Measurements from ENCODE around the gene HSD17B12.

The HSD17B12 gene

DNA sequence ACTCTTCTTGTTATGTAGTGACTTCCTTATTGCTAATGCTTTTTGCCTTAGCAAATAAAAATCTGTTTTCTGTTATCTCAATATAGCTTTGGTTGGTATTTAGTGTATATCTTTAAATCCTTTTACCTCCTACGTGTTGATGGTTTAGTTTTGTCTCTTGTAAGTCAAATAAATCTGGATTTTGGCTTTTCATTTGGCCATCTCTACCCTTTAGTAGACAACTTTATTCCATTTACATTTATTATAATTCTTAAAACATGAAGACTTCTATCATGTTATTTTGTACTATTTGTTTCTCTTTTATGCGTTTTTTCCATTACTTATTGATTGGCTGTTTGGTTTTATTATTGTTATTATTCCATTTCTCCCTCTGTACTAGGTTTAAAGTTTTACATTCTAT is 180.6 kb downstream of the HSD17B12 start:
- ChIA-PET POLR2A (no interaction called here), CTCF (no interaction called here)
- TF ChIP-seq, protein P1, sequence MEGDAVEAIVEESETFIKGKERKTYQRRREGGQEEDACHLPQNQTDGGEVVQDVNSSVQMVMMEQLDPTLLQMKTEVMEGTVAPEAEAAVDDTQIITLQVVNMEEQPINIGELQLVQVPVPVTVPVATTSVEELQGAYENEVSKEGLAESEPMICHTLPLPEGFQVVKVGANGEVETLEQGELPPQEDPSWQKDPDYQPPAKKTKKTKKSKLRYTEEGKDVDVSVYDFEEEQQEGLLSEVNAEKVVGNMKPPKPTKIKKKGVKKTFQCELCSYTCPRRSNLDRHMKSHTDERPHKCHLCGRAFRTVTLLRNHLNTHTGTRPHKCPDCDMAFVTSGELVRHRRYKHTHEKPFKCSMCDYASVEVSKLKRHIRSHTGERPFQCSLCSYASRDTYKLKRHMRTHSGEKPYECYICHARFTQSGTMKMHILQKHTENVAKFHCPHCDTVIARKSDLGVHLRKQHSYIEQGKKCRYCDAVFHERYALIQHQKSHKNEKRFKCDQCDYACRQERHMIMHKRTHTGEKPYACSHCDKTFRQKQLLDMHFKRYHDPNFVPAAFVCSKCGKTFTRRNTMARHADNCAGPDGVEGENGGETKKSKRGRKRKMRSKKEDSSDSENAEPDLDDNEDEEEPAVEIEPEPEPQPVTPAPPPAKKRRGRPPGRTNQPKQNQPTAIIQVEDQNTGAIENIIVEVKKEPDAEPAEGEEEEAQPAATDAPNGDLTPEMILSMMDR (IDR thresholded peaks at IDR 0.05; ENCODE audit: control extremely low read depth, extremely low read depth, low read depth, missing control alignments): no peak
- no peak for DNase-seq (ENCODE audit: extremely low spot score)

DNA sequence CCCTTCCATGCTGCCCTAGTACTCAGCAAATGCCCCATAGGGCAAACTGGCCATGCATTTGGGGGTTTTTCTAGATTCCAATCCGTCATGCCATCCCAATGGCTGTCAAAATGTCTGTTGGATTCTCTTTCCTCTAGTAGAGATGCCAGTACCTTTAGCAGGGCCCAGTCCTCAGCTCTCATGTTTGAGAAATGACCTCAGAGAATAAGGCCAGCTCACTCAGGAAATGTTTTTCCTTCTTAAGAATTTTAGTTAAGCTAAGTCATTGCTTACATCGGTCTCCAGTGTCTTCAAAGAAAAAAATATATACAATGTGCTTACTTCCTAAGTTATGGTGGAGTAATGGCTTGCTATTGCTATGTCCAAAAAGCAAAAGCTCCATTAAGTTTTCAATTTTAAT is 186.0 kb downstream of the HSD17B12 start:
- ChIA-PET POLR2A (no interaction called here), CTCF (interaction anchor here (1.1 to 3.7 kb wide), 3 partner anchors 10 to 299 kb away, joined by 4 to 14 read pairs (median 4); no protein-coding TSS in a partner anchor)
- no peak for DNase-seq (ENCODE audit: extremely low spot score)
- TF ChIP-seq, protein P1 (IDR thresholded peaks at IDR 0.05; ENCODE audit: control extremely low read depth, extremely low read depth, low read depth, missing control alignments): no peak

DNA sequence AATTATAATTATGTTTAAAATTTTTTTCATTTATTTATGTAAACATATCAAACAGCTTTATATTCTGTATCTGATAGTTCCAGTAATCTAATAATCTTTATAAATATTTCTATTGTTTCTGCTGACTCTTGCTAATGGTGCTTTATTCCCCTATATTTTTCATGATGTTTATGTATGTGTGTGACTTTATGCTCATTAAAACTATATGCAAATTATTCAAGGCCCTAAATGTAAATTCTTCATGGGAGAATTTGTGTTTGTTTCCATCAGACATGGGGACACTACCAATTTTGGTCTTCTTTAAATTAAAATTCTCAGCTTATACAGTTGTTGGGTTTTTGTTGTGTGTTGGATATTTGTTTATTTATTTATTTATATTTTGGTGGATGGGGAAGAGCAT is 186.4 kb downstream of the HSD17B12 start:
- TF ChIP-seq, protein P1 (IDR thresholded peaks at IDR 0.05; ENCODE audit: control extremely low read depth, extremely low read depth, low read depth, missing control alignments): no peak
- ChIA-PET POLR2A (no interaction called here), CTCF (interaction anchor here (1.1 to 3.7 kb wide), 3 partner anchors 11 to 300 kb away, joined by 4 to 14 read pairs (median 4); no protein-coding TSS in a partner anchor)
- DNase-seq (ENCODE audit: extremely low spot score): no peak

DNA sequence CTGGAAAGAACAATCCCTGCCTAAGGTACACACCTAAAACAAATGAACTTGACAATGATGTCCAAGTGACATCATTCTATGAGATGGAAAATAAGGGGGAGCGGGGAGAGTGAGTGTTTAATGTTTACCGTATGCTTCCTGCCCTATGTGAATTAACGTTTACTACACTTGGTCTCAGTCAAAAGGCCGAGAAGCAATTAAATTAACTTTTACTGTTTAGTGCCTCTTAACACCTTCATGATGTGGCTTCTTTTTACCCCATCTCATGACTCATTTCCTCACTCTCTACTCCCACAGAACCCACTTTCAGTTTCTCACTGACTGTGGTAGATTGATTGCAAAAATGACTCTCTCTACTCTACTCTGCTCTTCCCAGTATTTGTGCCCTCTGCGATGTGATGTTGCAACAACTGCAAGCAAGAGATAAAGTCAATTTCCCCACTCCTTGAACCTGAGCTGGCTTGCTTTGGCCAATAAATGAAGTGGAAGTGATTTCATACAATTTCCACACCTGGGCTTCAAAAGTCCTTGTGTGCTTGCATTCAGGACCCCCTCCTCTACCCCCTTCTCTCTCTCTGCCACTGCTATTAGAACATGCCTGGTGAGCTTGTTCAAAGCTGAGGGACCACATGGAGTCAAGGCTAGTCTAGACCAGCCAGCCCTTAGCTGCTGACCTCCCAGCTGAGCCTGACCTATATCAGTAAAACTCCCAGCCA is 188.5 kb downstream of the HSD17B12 start:
- TF ChIP-seq, protein P1 (IDR thresholded peaks at IDR 0.05; ENCODE audit: control extremely low read depth, extremely low read depth, low read depth, missing control alignments): no peak
- peak; percentile 80 for DNase-seq (ENCODE audit: extremely low spot score)
- CTCF ChIA-PET: interaction anchor here (1.8 to 3.7 kb wide), 2 partner anchors 17 to 21 kb away, joined by 6 to 14 read pairs; no protein-coding TSS in a partner anchor
- POLR2A ChIA-PET: no interaction called here

DNA sequence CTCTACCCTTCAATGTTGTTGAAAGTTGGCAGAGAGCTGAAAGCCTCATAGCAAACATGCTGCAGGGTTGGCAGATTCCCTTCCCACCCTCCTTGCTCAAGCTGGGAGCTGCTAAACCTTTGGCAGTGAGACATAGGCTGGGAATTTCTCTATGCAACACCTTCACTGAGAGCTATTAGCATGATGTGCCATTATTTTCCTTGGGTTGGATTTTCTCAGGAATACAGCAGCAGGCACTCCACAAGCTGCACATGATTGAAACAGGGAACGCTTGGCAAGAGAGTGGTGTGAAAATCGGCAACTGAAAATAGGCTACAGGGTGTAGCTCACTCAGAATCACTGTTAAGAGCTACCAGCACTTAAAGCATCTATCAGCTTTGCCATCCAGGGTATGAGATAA is 190.5 kb downstream of the HSD17B12 start:
- CTCF ChIA-PET: interaction anchor here (0.7 to 1.0 kb wide), 2 partner anchors 18 to 19 kb away, joined by 3 to 4 read pairs; no protein-coding TSS in a partner anchor
- POLR2A ChIA-PET: no interaction called here
- TF ChIP-seq, protein P1 (IDR thresholded peaks at IDR 0.05; ENCODE audit: control extremely low read depth, extremely low read depth, low read depth, missing control alignments): no peak
- no peak for DNase-seq (ENCODE audit: extremely low spot score)

DNA sequence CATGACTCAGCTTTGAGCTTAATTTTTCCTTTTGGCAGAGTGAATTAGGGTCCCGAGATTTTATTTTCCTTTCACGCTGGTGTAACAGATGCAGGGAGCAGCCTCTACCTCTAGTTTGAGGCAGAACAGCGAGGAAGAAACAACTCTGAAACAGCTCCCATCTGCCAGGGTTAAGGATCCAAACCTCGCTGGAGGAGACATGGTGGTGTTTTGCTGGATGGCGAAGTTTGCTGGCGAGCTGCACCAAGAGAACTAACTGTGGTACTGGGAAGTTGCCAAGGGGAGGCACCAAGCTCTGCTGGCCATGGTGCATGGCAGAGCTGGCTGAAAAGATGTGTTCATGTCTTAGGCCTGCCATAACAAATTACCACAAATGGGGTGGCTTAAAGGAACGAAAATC is 192.5 kb downstream of the HSD17B12 start:
- TF ChIP-seq, protein P1 (IDR thresholded peaks at IDR 0.05; ENCODE audit: control extremely low read depth, extremely low read depth, low read depth, missing control alignments): no peak
- CTCF ChIA-PET: interaction anchor here (1.3 to 3.4 kb wide), 5 partner anchors 16 to 74 kb away, joined by 3 to 17 read pairs (median 3); no protein-coding TSS in a partner anchor
- POLR2A ChIA-PET: no interaction called here
- no peak for DNase-seq (ENCODE audit: extremely low spot score)
